Measurements from ENCODE around the gene LRRC23. TPM values are rescaled to one million over a fixed set of nuclear protein-coding genes. Genes with fewer than 3 reads are reported as not detected.

LRRC23 gene
- total RNA-seq, 2 donors from 2014 or later = 8.5 TPM

DNA sequence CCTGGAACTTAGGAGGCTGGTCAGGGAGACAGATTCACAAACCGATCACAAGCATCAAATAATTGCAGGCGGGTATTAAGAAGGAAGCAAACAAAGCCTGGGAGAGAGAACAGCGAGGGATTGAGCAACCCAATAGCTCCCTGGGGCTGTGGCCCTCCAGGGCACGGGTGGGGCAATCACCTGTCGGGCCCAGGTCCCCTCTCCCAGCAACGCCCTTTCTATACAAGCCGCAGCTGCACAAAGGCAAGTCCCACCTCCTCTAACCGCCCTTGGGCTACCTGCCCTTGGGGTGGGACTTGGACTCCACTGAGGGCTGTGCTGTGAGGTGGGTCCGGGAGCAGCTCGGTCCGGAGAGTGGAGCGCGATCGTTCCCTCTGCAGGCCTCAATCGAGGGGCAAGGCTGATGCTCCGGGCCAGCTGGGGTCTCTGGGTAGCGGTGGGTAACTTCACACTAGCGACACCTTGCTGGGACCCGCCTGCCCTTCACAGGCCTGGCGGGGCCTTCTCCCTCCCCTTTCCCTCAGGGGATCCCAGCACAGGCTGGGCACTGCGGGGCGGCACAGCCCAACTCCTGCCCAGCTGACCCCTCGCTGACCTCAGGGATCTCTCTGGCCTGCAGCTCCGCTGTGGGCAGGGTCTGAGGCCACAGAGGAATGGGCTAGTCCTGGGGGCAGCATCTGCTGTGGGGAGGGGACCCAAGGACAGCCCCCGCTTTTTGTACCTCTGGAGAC is 57.8 kb downstream of the LRRC23 start:
- no peaks in the 10 kb centered on the region for H3K27me3 ChIP-seq (replicated peaks; ENCODE audit: insufficient read depth)
- TF ChIP-seq, protein P1, sequence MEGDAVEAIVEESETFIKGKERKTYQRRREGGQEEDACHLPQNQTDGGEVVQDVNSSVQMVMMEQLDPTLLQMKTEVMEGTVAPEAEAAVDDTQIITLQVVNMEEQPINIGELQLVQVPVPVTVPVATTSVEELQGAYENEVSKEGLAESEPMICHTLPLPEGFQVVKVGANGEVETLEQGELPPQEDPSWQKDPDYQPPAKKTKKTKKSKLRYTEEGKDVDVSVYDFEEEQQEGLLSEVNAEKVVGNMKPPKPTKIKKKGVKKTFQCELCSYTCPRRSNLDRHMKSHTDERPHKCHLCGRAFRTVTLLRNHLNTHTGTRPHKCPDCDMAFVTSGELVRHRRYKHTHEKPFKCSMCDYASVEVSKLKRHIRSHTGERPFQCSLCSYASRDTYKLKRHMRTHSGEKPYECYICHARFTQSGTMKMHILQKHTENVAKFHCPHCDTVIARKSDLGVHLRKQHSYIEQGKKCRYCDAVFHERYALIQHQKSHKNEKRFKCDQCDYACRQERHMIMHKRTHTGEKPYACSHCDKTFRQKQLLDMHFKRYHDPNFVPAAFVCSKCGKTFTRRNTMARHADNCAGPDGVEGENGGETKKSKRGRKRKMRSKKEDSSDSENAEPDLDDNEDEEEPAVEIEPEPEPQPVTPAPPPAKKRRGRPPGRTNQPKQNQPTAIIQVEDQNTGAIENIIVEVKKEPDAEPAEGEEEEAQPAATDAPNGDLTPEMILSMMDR (IDR thresholded peaks at IDR 0.05) = no peak
- no peak overlapping the region for H3K4me3 ChIP-seq
- DNase-seq (ENCODE audit: low spot score) = no peak
- ATAC-seq (ENCODE audit: insufficient number of reproducible peaks, low FRiP score, low read depth) = no peak
- H3K36me3 ChIP-seq = peaks cover 23% of the 10 kb centered on the region
- H3K4me1 ChIP-seq (ENCODE audit: control insufficient read depth in 1 of 2, low read depth in 2 of 2) = peaks cover 6 to 10% of the 10 kb centered on the region in 2 donors
- H3K27ac ChIP-seq = no peak overlapping the region
- no peaks in the 10 kb centered on the region for H3K9me3 ChIP-seq

DNA sequence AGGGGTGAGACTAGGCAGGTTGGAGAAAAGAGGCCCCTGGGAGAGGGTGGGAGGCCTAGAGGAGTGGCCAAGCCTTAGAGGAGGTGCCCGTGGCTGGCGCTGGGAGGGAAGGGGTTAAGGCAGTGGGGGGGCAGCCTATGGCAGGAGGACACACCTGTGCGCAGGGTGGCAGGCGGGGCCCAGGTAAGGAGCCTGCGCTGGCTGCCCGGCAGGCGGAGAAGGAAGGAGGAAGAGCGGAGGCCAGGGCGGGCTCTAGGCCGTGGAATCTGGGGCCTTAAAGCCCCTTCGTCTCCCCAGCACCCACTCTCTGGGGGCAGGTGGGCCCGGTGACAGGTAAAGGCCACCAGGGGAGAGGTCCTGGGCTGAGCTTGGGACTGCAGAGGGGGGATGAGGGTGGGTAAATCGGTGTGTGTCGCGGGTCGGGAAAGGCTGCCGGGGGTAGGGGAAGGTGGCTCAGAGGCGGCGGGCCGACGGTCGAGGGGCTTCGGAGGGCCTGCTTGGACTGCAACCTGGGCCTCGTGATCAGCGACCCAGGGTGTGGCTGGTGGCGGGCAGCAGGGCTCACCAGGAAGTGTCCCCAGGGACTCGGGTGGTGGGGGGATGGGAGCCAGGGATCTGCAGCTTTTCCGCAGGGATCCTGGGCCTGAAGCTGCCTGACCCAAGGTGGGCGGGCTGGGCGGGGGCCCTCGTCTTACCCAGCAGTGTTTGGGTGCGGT is 58.6 kb downstream of the LRRC23 start:
- H3K27ac ChIP-seq = no peak overlapping the region

More for the DNA sequence above, 58.6 kb downstream of the LRRC23 start:
- H3K9me3 ChIP-seq = no peaks in the 10 kb centered on the region
- no peaks in the 10 kb centered on the region for H3K27me3 ChIP-seq (replicated peaks; ENCODE audit: insufficient read depth)
- H3K36me3 ChIP-seq = peaks cover 29% of the 10 kb centered on the region
- ATAC-seq (ENCODE audit: insufficient number of reproducible peaks, low FRiP score, low read depth) = no peak
- H3K4me3 ChIP-seq = no peak overlapping the region
- peaks cover 6 to 10% of the 10 kb centered on the region in 2 donors for H3K4me1 ChIP-seq (ENCODE audit: control insufficient read depth in 1 of 2, low read depth in 2 of 2)
- TF ChIP-seq, protein P1 (IDR thresholded peaks at IDR 0.05) = no peak
- DNase-seq (ENCODE audit: low spot score) = no peak

Other genes with a start within 250 kb of the LRRC23 start
- gene ING4, start 241.7 kb upstream of the LRRC23 start, total RNA-seq = 10 to 100 TPM; 21.8 to 36.9 TPM
- gene ZNF384, start 215.4 kb upstream of the LRRC23 start, total RNA-seq = 10 to 100 TPM; 36.8 to 45.3 TPM
- 1 to 10 TPM; 3.1 to 4.2 TPM for gene PIANP, start 204.0 kb upstream of the LRRC23 start, total RNA-seq
- 10 to 100 TPM; 69.9 to 78.2 TPM for gene COPS7A, start 180.8 kb upstream of the LRRC23 start, total RNA-seq
- gene MLF2, start 151.7 kb upstream of the LRRC23 start, total RNA-seq = 100 to 1,000 TPM; 129 to 179 TPM
- 100 to 1,000 TPM; 168 to 186 TPM for gene PTMS, start 138.5 kb upstream of the LRRC23 start, total RNA-seq
- gene LAG3, start 132.3 kb upstream of the LRRC23 start, total RNA-seq = 1 to 10 TPM in 1 of 2 donors, under 1 TPM in 1; 0.95 to 1.5 TPM
- 10 to 100 TPM; 22.3 to 25.0 TPM for gene CD4, start 115.3 kb upstream of the LRRC23 start, total RNA-seq
- 1 to 10 TPM; 1.1 to 3.1 TPM for gene GPR162, start 83.0 kb upstream of the LRRC23 start, total RNA-seq
- gene P3H3, start 76.4 kb upstream of the LRRC23 start, total RNA-seq = 10 to 100 TPM; 66.1 to 77.7 TPM
- gene GNB3, start 63.9 kb upstream of the LRRC23 start, total RNA-seq = 10 to 100 TPM in 1 of 2 donors, 1 to 10 TPM in 1; 9.3 to 16.6 TPM
- gene CDCA3, start 53.5 kb upstream of the LRRC23 start, total RNA-seq = 1 to 10 TPM; 1.8 to 1.9 TPM
- gene USP5, start 52.7 kb upstream of the LRRC23 start, total RNA-seq = 10 to 100 TPM; 54.3 to 62.7 TPM
- 100 to 1,000 TPM; 287 to 322 TPM for gene TPI1, start 37.3 kb upstream of the LRRC23 start, total RNA-seq
- 10 to 100 TPM in 1 of 2 donors, 1 to 10 TPM in 1; 9.2 to 19.1 TPM for gene SPSB2, start 31.5 kb upstream of the LRRC23 start, total RNA-seq
- 10 to 100 TPM; 53.6 to 57.9 TPM for gene ENO2, start 9.8 kb downstream of the LRRC23 start, total RNA-seq
- gene ATN1, start 23.1 kb downstream of the LRRC23 start, total RNA-seq = 100 to 1,000 TPM; 109 to 163 TPM
- gene RNU7-1, start 39.0 kb downstream of the LRRC23 start, total RNA-seq = not detected
- 100 to 1,000 TPM; 370 to 416 TPM for gene C12orf57, start 39.2 kb downstream of the LRRC23 start, total RNA-seq
- 10 to 100 TPM; 19.0 to 24.0 TPM for gene PTPN6, start 46.5 kb downstream of the LRRC23 start, total RNA-seq
- 100 to 1,000 TPM; 103 to 139 TPM for gene PHB2, start 65.8 kb downstream of the LRRC23 start, total RNA-seq
- gene EMG1, start 66.1 kb downstream of the LRRC23 start, total RNA-seq = 10 to 100 TPM; 31.5 to 31.7 TPM
- gene LPCAT3, start 113.7 kb downstream of the LRRC23 start, total RNA-seq = 10 to 100 TPM; 40.5 to 51.9 TPM
- gene C1S, start 155.9 kb downstream of the LRRC23 start, total RNA-seq = 100 to 1,000 TPM; 456 to 715 TPM
- gene C1R, start 187.6 kb downstream of the LRRC23 start, total RNA-seq = 100 to 1,000 TPM; 811 to 997 TPM
- gene C1RL, start 204.4 kb downstream of the LRRC23 start, total RNA-seq = 100 to 1,000 TPM; 126 to 134 TPM
- under 1 TPM in 1 of 2 donors, not detected in 1; 0.71 TPM for gene RBP5, start 224.1 kb downstream of the LRRC23 start, total RNA-seq
- gene CLSTN3, start 225.5 kb downstream of the LRRC23 start, total RNA-seq = 10 to 100 TPM; 27.2 to 28.9 TPM